Smooth muscle cell (in vitro differentiated cells): ENCODE data around the gene TOR1B. TPM values are rescaled to one million over a fixed set of nuclear protein-coding genes. Genes with fewer than 3 reads are reported as not detected.
A peak's percentile ranks its signal among the peaks of the same experiment; 100 is the strongest.
"Not testable (repeated sequence)": the region's sequence is repeated elsewhere in the genome, so short reads cannot be mapped to it uniquely, and the experiment has no call there.

Experiments
- DNase-seq: peaks from one replicate; lab custom pipeline; 2025; ENCODE audit not compliant: unreplicated experiment; lab: John Stamatoyannopoulos, UW
- H2AFZ ChIP-seq: fragments of 200-600 bp; sonication (generic); 2 replicates; pipeline ENCODE4 v1.6.0; 2016; ENCODE audit warnings: antibody characterized with exemption, low read depth, mild to moderate bottlenecking
- H3F3A ChIP-seq: fragments of 200-600 bp; sonication (generic); 2 replicates; pipeline ENCODE4 v1.6.0; 2017; ENCODE audit warnings: antibody characterized with exemption, low read depth
- H3K27ac ChIP-seq: fragments of 200-600 bp; sonication (generic); 2 replicates; pipeline ENCODE4 v1.5.1; 2016; ENCODE audit warnings: low read depth, mild to moderate bottlenecking
- H3K27me3 ChIP-seq: fragments of 200-600 bp; sonication (generic); 2 replicates; pipeline ENCODE4 v1.6.1; 2016; ENCODE audit warnings: low read depth, mild to moderate bottlenecking
- H3K36me3 ChIP-seq: fragments of 200-600 bp; sonication (generic); 2 replicates; pipeline ENCODE4 v1.5.1; 2016; ENCODE audit warnings: low read depth
- H3K4me1 ChIP-seq: fragments of 200-600 bp; sonication (generic); 2 replicates; pipeline ENCODE4 v1.5.1; 2016; ENCODE audit warnings: low read depth
- H3K4me2 ChIP-seq: fragments of 200-600 bp; sonication (generic); 2 replicates; pipeline ENCODE4 v1.6.0; 2016; ENCODE audit warnings: mild to moderate bottlenecking
- H3K4me3 ChIP-seq: fragments of 200-600 bp; sonication (generic); 2 replicates; pipeline ENCODE4 v1.5.1; 2016; ENCODE audit warnings: mild to moderate bottlenecking
- H3K79me2 ChIP-seq: fragments of 200-600 bp; sonication (generic); 2 replicates; pipeline ENCODE4 v1.6.0; 2016; ENCODE audit warnings: low read depth, mild to moderate bottlenecking
- H3K9ac ChIP-seq: fragments of 200-600 bp; sonication (generic); 2 replicates; pipeline ENCODE4 v1.6.0; 2016; ENCODE audit warnings: low read depth
- H3K9me3 ChIP-seq: fragments of 200-600 bp; sonication (generic); replicated peaks from 2 replicates; pipeline ENCODE4 v1.5.1; 2016; ENCODE audit warnings: low read depth
- H4K20me1 ChIP-seq: fragments of 200-600 bp; sonication (generic); 2 replicates; pipeline ENCODE4 v1.6.0; 2016; ENCODE audit warnings: low read depth
- CTCF ChIP-seq: fragments of 200-600 bp; sonication (generic); IDR thresholded peaks from 2 replicates; pipeline ENCODE4 v1.5.1; 2017; ENCODE audit warnings: borderline replicate concordance, mild to moderate bottlenecking, antibody characterized with exemption; ENCODE audit not compliant: insufficient read depth, poor library complexity, severe bottlenecking
- WGBS: methylation state at CpG from one replicate; pipeline ENCODE4 v1.1.7; 2016; ENCODE audit warnings: low lambda C conversion rate; 5-methylcytosine and 5-hydroxymethylcytosine counted together
- polyA plus RNA-seq: library from polyadenylated mRNA; unstranded; fragments of >200 nt; fragmentation: Nextera tagmentation; extraction: Ambion mirVana; gene quantifications from 2 replicates; pipeline ENCODE4 v1.2.1, GENCODE V29; 2016
- total RNA-seq: library from RNA; depleted of rRNA; stranded (reverse); fragments of >200 nt; gene quantifications from 2 replicates; pipeline ENCODE4 v1.2.3, GENCODE V29; 2014

Gene TOR1B
- total and polyA plus RNA-seq, 2 experiments from 2014 or later, result 10.3 to 60.0 TPM

GRCh38 chr9:129757045-129757444 is 45.9 kb upstream of the TOR1B start:
- Histone ChIP-seq H3K4me1 (peaks cover 18% of the 10 kb centered on the region), H3K9ac (no peak overlapping the region), H4K20me1 (no peaks in the 10 kb centered on the region), H3K27me3 (no peaks in the 10 kb centered on the region), H3K4me2 (no peak overlapping the region), H3K36me3 (no peaks in the 10 kb centered on the region), H3F3A (peaks cover 17% of the 10 kb centered on the region), H3K27ac (no peak overlapping the region), H3K9me3 (no peaks in the 10 kb centered on the region), H2AFZ (no peak overlapping the region), H3K79me2 (no peaks in the 10 kb centered on the region), H3K4me3 (no peak overlapping the region)
- no peak for DNase-seq
- TF ChIP-seq CTCF, result no peak
- WGBS, result 69% methylated on average over 9 of the region's 9 CpGs

- H3K9ac ChIP-seq, result no peak overlapping the region
- H3K4me3 ChIP-seq, result no peak overlapping the region
- H3K4me1 ChIP-seq, result peaks cover 6% of the 10 kb centered on the region
- no peaks in the 10 kb centered on the region for H3K9me3 ChIP-seq
- DNase-seq, result no peak
- H3K79me2 ChIP-seq, result no peaks in the 10 kb centered on the region
- H4K20me1 ChIP-seq, result no peaks in the 10 kb centered on the region
- no peaks in the 10 kb centered on the region for H3K36me3 ChIP-seq
- no peak overlapping the region for H2AFZ ChIP-seq
- no peak for TF ChIP-seq CTCF
- peaks cover 23% of the 10 kb centered on the region for H3F3A ChIP-seq
- H3K27me3 ChIP-seq, result no peaks in the 10 kb centered on the region
- WGBS, result 95% methylated on average over 4 of the region's 4 CpGs
- H3K4me2 ChIP-seq, result no peak overlapping the region
- no peak overlapping the region for H3K27ac ChIP-seq
Observed at GRCh38 chr9:129759319-129759718, 43.7 kb upstream of the TOR1B start.

GRCh38 chr9:129759804-129760502 is 43.0 kb upstream of the TOR1B start:
- Histone ChIP-seq H3K4me3 (no peak overlapping the region), H3K4me2 (no peak overlapping the region), H3K4me1 (peaks cover 6% of the 10 kb centered on the region), H3K27me3 (no peaks in the 10 kb centered on the region), H3K79me2 (no peaks in the 10 kb centered on the region), H3K9me3 (no peaks in the 10 kb centered on the region), H3K36me3 (no peaks in the 10 kb centered on the region), H4K20me1 (no peaks in the 10 kb centered on the region), H2AFZ (no peak overlapping the region), H3K27ac (no peak overlapping the region), H3K9ac (no peak overlapping the region), H3F3A (peaks cover 23% of the 10 kb centered on the region)
- no peak for TF ChIP-seq CTCF
- no peak for DNase-seq
- 83% methylated on average over 13 of the region's 13 CpGs for WGBS

GRCh38 chr9:129760784-129761183 is 42.2 kb upstream of the TOR1B start:
- H3K9ac ChIP-seq, H3K79me2 ChIP-seq: not testable (repeated sequence)
- peak overlapping the region; percentile 84 for H3K27ac ChIP-seq

More at GRCh38 chr9:129760784-129761183, 42.2 kb upstream of the TOR1B start:
- not testable (repeated sequence) for H3K9me3 ChIP-seq, H4K20me1 ChIP-seq, H2AFZ ChIP-seq, H3K4me3 ChIP-seq, H3K27me3 ChIP-seq, H3K4me1 ChIP-seq, DNase-seq, H3K4me2 ChIP-seq, H3K36me3 ChIP-seq
- WGBS, result 91% methylated on average over 7 of the region's 7 CpGs
- H3F3A ChIP-seq, result peaks cover 23% of the 10 kb centered on the region
